Activated CD8-positive, alpha-beta memory T cell treated with anti-CD3 and anti-CD28 coated beads, Interleukin-2, amount 50 U/mL, for 4 hours (primary cell): ENCODE measurements around the gene ADCY3.
"Not testable (repeated sequence)": the region's sequence is repeated elsewhere in the genome, so short reads cannot be mapped to it uniquely, and the experiment has no call there.

Experiments
- DNase-seq: peaks from one replicate; pipeline ENCODE4 v3.0.0-alpha.2; 2020

Gene ADCY3

GRCh38 chr2:24805811-24806660, 114.0 kb downstream of the ADCY3 start:
- not testable (repeated sequence) for DNase-seq

- DNase-seq, result not testable (repeated sequence)
Observed at GRCh38 chr2:24800487-24800886, 119.5 kb downstream of the ADCY3 start.

GRCh38 chr2:24797644-24798043, 122.4 kb downstream of the ADCY3 start:
- DNase-seq, result no peak

- no peak for DNase-seq
Observed at GRCh38 chr2:24793761-24794435, 126.1 kb downstream of the ADCY3 start.

- DNase-seq, result peak; percentile 92
Observed at GRCh38 chr2:24792874-24793760, 126.9 kb downstream of the ADCY3 start, which contains the start of the genes CENPO and PTRHD1. CENPO (plus strand) TSS chr2:24793425; CDS start chr2:24793920, 495 bp downstream. PTRHD1 (minus strand) TSS chr2:24793391; CDS start chr2:24793377, 14 bp downstream.

DNA sequence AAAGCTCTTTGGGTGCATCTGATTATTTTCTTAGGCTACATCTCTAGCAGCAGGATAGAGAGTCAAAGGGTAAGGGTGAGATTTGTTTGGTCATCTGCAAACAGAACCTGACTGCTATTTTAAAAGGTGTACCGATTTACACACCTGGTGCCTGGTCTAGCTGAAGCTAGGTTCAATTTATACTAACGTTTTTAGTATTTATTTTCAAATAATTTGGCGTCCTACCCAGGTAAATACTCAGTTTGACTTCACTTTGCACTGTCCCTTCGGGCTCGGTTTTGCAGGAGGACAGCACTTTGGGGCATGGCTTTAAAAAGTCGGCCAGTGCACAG, 127.5 kb downstream of the ADCY3 start:
- no peak for DNase-seq

GRCh38 chr2:24791452-24791851, 128.6 kb downstream of the ADCY3 start:
- DNase-seq, result no peak

- no peak for DNase-seq
Observed at GRCh38 chr2:24788816-24789215, 131.2 kb downstream of the ADCY3 start.

DNA sequence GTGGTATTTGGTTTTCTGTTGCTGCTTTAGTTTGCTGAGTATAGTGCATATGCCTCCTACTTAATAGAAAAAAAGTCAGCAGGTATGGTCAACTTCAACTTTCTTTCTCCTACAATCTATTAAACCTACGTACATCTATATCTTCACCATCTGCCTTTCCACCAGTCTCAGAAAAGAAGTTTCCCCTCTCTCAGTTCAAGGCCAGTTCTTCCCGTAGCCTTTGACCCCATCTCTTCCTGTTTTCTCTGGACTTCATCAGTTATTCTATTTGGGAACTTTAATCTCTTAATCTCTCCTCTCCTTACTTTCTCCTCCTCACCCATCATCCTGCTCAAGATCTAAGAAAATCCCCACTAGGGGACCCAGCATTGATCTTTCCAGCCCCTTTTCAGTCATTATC, 132.5 kb downstream of the ADCY3 start:
- DNase-seq, result no peak

GRCh38 chr2:24785671-24786321, 134.2 kb downstream of the ADCY3 start:
- no peak for DNase-seq

GRCh38 chr2:24783641-24784040, 136.4 kb downstream of the ADCY3 start:
- no peak for DNase-seq

DNA sequence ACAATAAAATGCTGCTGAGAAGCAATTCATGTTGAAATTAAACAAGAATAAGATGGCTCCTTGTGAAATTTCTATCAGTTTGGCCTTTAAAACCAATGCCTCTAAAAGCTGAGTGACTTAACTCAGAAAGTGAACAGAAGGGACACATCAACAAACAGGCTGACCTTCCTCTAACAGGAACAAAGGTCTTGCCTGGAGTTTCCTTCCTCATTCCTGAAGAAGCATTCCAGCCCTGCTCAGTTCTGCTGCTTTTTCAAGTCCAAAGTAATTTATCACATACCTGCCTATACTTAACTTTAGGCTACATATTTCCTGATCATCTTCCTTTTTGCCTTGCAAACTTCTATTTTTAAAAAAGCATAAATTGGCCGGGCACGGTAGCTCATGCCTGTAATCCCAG, 140.9 kb downstream of the ADCY3 start:
- no peak for DNase-seq

GRCh38 chr2:24774373-24774772, 145.7 kb downstream of the ADCY3 start:
- DNase-seq, result no peak

GRCh38 chr2:24771764-24772586, 148.1 kb downstream of the ADCY3 start:
- DNase-seq, result no peak

DNA sequence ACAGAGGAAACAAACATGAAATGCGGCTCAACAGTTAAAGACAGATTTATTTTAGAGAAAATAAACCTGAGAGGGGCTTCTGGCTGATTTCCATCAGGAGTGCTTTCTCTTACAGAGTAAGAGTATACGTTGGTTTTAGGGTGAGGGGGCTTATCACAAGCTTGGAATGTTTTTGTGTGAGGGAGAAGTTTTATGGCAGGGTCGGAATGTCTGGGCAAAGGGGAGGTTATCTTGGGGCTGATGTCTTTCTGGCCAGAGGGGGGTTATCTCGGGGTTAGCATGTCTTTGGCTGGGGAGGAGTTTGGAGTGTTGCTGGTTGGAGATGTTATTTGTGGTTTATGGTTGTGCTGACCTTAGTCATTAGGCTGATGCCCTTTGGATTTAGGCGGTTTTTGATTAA, 149.0 kb downstream of the ADCY3 start:
- no peak for DNase-seq
